CD4-positive, alpha-beta T cell treated with Interleukin-10 for 1 hour (primary cell): ENCODE measurements around the gene ADARB2.

ENCODE experiments used
- DNase-seq: peaks from one replicate; pipeline ENCODE4 v3.0.0-alpha.2; 2020

The ADARB2 gene

GRCh38 chr10:1190791-1191490 lies 546.4 kb downstream of the ADARB2 start:
- DNase-seq = no peak

- DNase-seq = no peak
Measured at GRCh38 chr10:1190052-1190395, 547.3 kb downstream of the ADARB2 start.

GRCh38 chr10:1189166-1190051 lies 547.9 kb downstream of the ADARB2 start:
- DNase-seq = no peak

GRCh38 chr10:1188558-1189135 lies 548.7 kb downstream of the ADARB2 start:
- DNase-seq = no peak

- DNase-seq = no peak
Measured at GRCh38 chr10:1187855-1188557, 549.3 kb downstream of the ADARB2 start.

GRCh38 chr10:1187151-1187854 lies 550.0 kb downstream of the ADARB2 start:
- DNase-seq = no peak

DNA sequence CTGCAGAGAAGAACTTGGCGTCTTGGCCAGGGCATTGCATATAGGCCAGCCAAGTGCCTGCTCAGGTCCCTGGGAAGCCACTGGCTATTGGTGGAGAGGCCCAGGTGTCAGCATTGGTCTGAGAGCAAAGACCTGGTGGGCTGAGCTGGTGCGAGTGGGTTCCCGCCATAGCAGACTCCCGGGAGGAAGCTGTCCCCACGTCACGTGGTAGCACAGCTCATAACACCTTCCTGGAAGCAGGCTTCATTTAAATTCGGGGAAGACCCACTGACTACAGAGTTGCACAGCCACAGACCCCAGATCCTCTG lies 550.7 kb downstream of the ADARB2 start:
- DNase-seq = no peak

DNA sequence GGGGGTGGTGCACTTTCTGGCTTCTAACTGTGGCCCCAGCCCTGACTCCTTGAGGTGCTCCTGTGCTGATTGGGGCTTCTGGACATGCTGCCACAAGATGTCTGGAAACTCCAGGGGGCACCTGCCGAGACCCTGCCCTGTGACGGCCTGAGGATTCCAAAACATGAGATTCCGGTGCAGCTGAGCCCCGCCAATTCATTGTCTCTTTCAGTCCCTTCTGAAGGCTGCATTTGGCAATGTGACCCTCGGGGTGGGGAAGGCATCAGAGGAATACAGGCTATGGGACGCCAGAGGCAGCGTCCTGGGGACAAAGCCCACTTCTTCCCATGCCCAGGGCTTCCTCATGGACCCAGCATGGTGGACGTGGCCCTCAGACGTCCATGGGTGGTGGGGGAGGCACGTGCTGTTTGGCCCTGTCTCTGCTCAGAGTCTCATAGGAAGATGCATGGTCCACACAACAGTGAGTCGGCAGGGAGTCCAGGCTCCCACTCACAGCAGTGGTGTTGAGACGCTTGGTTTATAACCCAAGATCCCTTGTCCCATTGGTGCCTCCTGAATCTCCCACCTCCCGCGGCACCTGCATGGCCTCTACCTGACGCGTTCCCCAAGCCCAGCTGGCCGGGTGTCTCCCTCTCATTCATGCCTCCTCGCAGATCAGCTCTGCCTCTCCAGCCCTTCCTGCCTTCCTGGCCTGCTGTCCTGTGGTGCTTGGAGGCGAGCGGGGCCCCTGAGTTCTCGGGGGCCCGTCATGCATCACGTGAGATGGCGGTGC lies 551.2 kb downstream of the ADARB2 start:
- DNase-seq = no peak

DNA sequence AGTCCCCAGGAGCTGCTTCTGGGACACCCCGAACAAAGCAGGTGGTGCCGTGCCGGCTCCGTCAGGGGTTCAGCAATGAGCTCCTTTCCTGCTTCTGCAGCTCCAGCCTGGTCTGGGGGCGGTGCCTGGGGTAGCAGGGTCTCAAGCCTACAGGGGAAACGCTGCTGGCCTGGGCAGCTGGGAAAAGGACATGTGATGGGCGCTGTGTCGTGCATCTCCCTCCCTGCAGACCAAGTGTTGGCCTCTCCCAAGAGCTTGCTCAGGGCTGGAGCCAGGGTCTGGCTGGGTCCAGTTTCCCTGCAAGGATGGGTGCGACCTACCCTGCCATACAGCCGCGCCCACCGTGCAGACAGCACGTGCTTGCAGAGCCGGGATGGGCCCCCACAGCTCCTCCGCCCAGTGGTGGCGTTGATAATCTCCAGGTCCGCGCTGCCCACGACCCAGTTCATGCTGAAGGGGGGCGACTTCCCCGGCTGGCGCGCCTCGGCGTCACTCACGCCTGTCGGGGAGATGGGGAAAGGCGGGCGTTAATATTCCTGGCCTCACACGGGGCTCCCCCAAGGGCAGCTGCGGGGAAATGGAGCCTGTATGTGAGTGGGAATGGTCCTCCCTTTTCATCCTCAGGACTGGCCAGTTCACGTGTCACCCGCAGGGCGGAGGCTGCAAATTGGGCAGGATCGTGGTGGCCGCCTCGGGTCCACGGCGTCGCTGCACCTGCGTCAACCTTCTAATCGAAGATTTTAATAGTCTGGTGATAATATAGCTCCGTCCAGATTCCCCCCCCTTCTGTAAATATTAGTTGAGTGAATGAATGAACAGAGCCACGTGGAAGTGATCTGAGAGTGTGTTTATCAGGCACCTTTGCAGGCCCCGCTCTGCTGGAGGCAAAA lies 552.5 kb downstream of the ADARB2 start:
- no peak for DNase-seq

DNA sequence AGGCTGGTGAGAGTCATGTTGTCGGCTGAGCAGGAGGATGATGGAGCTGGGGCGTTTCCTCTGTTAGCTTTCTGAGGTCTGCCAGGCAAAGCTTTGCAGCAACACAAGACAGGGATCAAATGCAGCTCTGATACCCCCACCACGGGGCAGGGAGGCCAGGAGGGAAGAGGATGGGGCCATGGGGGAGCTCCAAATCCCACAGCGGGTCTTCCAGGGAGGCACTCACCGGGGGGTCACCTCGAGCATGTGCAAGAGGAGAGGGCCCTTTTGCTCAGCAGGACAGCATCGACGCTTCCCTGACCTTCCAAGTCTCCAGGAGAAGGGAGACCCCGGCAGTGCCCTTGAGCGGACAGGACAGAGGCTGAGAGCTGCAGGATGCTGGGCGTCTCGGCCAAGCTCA lies 553.6 kb downstream of the ADARB2 start:
- DNase-seq = no peak

DNA sequence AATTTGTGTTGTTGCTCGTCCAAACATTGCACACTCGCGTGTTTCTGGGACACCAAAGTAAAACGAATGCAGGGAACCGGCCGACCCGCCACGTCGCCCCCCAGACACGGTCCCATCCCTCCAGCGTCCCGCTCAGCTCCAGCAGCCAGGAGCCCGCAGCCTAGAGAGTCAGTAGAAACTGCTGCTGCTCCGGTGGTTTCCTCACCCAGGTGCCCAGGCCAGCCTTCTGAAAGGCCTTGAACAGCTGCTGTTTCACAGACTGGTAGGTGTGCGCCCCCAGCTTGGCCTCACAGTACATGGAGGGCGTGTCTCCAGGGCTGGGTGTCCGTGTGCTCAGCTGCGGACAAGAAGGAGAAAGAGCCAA lies 554.3 kb downstream of the ADARB2 start:
- DNase-seq = no peak

- no peak for DNase-seq
Measured at GRCh38 chr10:1182280-1183032, 554.9 kb downstream of the ADARB2 start.

DNA sequence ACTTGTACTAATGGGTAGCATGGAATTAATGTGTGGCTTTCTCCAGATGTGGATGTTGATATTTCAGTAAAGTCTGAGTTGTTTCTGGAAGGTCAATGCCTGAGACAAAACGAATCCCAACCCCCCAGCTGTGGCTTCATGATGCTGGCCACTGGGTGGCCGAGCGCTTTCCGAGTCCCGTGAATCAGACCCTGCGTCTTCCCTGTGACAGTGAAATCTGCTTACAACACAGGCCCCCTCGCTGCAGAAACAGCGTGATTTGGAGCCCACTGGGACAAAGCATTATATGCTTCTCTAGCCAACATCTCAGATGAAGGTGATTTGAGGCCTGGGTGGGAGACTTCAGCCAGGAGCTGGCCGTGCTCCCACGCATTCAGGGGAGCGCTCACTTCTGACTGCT lies 556.5 kb downstream of the ADARB2 start:
- no peak for DNase-seq

- no peak for DNase-seq
Measured at GRCh38 chr10:1180071-1180730, 557.1 kb downstream of the ADARB2 start.

- DNase-seq = no peak
Measured at GRCh38 chr10:1179346-1180070, 557.8 kb downstream of the ADARB2 start.

GRCh38 chr10:1178506-1178905 lies 558.8 kb downstream of the ADARB2 start:
- DNase-seq = no peak

DNA sequence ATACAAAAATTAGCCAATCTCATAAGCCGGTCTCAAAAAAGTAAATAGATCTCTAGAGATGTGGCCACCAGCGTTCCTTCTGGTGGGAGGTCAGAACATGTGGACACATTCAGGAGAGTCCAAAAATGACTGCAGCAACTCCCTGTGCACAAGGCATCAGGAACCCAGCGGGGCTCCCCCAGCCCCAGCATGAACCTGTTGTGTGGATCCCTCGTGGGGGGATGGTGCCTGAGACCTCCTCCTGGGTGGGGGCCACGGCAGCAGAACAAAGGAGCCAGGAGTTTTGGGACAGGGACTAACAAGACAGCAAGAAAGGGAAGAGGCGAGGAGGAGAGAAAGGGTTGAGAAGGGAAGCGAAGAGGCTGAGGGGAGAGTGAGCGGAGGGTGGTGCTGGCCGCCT lies 559.4 kb downstream of the ADARB2 start:
- DNase-seq = no peak

DNA sequence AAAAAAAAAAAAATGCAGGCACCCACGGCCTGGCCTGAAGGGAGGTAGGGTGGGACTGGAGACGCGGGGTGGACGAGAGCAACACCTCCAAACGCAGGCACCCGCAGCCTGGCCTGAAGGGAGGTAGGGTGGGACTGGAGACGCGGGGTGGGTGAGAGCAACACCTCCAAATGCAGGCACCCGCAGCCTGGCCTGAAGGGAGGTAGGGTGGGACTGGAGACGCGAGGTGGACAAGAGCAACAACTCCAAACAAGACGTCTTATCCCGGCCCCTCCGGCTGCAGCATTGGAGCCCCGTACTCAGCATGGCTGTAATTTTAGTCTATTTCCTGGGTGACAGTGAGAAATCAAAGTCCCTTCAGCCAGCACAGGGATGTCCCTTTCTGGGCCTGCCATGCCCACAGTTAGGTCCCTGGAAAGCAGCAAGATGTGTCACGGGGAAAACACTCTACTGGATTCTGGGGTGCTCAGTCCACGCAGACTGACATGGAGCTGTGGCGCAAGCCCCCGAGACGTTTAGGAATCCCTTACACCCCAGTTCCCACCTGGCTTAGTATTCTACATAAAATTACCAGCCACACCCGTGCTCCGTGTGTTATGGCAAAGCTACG lies 561.3 kb downstream of the ADARB2 start:
- no peak for DNase-seq

DNA sequence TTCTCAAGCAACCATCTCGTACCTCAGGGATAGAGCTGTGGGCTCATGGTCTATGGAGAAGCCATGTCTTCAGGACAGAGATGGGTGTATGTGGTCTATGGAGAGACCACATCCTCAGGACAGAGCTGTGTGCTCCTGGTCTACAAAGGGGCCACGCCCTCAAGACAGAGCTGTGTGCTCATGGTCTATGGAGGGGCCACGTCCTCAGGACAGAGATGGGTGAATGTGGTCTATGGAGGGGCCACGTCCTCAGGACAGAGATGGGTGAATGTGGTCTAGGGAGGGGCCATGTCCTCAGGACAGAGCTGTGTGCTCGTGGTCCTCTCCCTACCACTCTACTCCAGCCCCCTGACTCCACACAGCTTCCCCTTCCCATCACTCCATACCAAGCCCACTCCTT lies 563.3 kb downstream of the ADARB2 start:
- no peak for DNase-seq
